Lower lobe of right lung (tissue), 2 donors: ENCODE data around the gene COL9A3. TPM values are rescaled to one million over a fixed set of nuclear protein-coding genes. Genes with fewer than 3 reads are reported as not detected.

Experiments
- ATAC-seq, 2 donors: fragments of 200-7000 bp; cut with Tn5 transposase; one replicate each; pipeline ENCODE4 v1.9.1; 2020 to 2022; ENCODE audit warnings: mild to moderate bottlenecking in 2 of 2, moderate library complexity in 2 of 2
- DNase-seq: peaks from one replicate; pipeline ENCODE4 v3.0.0-alpha.2; 2020
- H3K27ac ChIP-seq: fragments of 200-600 bp; one replicate; pipeline ENCODE4 v1.8.0; 2022
- H3K27me3 ChIP-seq: fragments of 200-600 bp; one replicate; pipeline ENCODE4 v1.8.0; 2022; ENCODE audit warnings: low read depth
- H3K36me3 ChIP-seq: fragments of 200-600 bp; one replicate; pipeline ENCODE4 v1.8.0; 2022; ENCODE audit warnings: mild to moderate bottlenecking
- H3K4me1 ChIP-seq: fragments of 200-600 bp; one replicate; pipeline ENCODE4 v1.8.0; 2022
- H3K4me3 ChIP-seq: fragments of 200-600 bp; one replicate; pipeline ENCODE4 v1.8.0; 2022; ENCODE audit warnings: mild to moderate bottlenecking
- H3K9me3 ChIP-seq: fragments of 200-600 bp; one replicate; pipeline ENCODE4 v1.8.0; 2022
- CTCF ChIP-seq: fragments of 200-600 bp; IDR thresholded peaks from one replicate; pipeline ENCODE4 v1.8.0; 2022; ENCODE audit warnings: antibody characterized with exemption, mild to moderate bottlenecking
- intact Hi-C: fragments of 100-400 bp; cut with DNase I; formaldehyde crosslinking; loops from one replicate; pipeline ENCODE4 v1.11.0; 2022
- total RNA-seq: library from RNA; stranded (reverse); fragmentation: NEBNext Ultra II Directional; extraction: Animal tissue kit (Norgen Biotek cat#: 25700); gene quantifications from one replicate; pipeline ENCODE4 v1.2.1, GENCODE V29; 2021
- donor health status: DM: no; HTN: yes; CAD: no; lungs with severe emphysema.

Gene COL9A3
- total RNA-seq, 1 donor from 2014 or later: 0.89 TPM

DNA sequence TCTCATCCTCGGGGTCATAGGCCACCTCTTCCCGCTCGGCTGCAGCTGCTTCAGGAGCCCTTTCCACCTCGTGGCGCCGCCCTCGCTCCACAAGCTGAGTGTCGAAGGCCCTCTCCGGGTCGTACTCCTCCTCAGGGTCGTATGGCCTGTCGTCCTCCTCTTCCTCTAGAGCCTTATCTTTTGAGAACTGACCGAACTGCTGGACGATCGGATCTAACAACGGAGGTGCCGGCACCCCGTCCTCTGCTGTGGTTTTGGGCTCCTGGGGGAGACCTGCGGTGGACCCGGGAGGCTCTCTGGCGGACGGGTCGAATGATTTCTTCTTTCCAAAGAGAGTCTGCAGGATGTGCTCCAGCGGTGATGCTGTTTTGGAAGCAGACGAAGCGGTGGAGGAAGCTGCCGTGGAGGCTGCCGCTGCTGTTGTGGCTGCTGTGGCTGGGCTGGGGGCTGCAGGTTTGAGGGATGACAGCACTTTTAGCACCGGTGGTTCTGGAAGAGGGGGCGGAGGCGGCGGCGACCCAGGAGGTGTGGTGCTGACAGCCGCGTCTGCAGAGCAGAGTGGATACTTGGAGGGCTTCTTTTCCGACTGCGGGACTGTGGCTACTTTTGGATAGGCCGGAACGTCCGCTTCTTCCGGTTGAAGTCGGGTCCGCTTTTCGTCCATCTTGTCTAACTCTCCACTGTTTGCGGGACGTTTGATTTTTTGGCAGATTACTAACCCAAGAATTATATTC lies 65.0 kb downstream of the COL9A3 start:
- H3K36me3 ChIP-seq: peaks cover 31% of the 10 kb centered on the region

GRCh38 chr20:62882426-62882825 lies 65.6 kb downstream of the COL9A3 start:
- no peak for TF ChIP-seq CTCF
- intact Hi-C loops: no loop called here
- Histone ChIP-seq H3K27ac (no peak overlapping the region), H3K9me3 (no peaks in the 10 kb centered on the region), H3K4me1 (peaks cover 3% of the 10 kb centered on the region), H3K27me3 (no peaks in the 10 kb centered on the region), H3K36me3 (peaks cover 37% of the 10 kb centered on the region), H3K4me3 (no peak overlapping the region)
- DNase-seq (no peak), ATAC-seq (no peak)

More for the DNA sequence above, 65.0 kb downstream of the COL9A3 start:
- Histone ChIP-seq H3K27me3 (no peaks in the 10 kb centered on the region), H3K4me3 (no peak overlapping the region), H3K4me1 (peaks cover 9% of the 10 kb centered on the region), H3K9me3 (no peaks in the 10 kb centered on the region), H3K27ac (no peak overlapping the region)
- ATAC-seq (no peak), DNase-seq (no peak)
- TF ChIP-seq CTCF: no peak
- intact Hi-C loops: no loop called here

- DNase-seq: no peak
- intact Hi-C loops: no loop called here
- no peaks in the 10 kb centered on the region for H3K9me3 ChIP-seq
- no peak for TF ChIP-seq CTCF
- no peak overlapping the region for H3K27ac ChIP-seq
- no peak overlapping the region for H3K4me3 ChIP-seq
- H3K36me3 ChIP-seq: peaks cover 58% of the 10 kb centered on the region
- no peak for ATAC-seq
- H3K4me1 ChIP-seq: no peaks in the 10 kb centered on the region
- no peaks in the 10 kb centered on the region for H3K27me3 ChIP-seq
Measured at GRCh38 chr20:62884556-62884955, 67.7 kb downstream of the COL9A3 start.

GRCh38 chr20:62885046-62885895 lies 68.4 kb downstream of the COL9A3 start:
- Histone ChIP-seq H3K4me1 (no peaks in the 10 kb centered on the region), H3K27me3 (no peaks in the 10 kb centered on the region), H3K4me3 (no peak overlapping the region), H3K9me3 (no peaks in the 10 kb centered on the region), H3K36me3 (peaks cover 63% of the 10 kb centered on the region), H3K27ac (no peak overlapping the region)
- DNase-seq (no peak), ATAC-seq (no peak)
- intact Hi-C loops: no loop called here
- TF ChIP-seq CTCF: no peak

DNA sequence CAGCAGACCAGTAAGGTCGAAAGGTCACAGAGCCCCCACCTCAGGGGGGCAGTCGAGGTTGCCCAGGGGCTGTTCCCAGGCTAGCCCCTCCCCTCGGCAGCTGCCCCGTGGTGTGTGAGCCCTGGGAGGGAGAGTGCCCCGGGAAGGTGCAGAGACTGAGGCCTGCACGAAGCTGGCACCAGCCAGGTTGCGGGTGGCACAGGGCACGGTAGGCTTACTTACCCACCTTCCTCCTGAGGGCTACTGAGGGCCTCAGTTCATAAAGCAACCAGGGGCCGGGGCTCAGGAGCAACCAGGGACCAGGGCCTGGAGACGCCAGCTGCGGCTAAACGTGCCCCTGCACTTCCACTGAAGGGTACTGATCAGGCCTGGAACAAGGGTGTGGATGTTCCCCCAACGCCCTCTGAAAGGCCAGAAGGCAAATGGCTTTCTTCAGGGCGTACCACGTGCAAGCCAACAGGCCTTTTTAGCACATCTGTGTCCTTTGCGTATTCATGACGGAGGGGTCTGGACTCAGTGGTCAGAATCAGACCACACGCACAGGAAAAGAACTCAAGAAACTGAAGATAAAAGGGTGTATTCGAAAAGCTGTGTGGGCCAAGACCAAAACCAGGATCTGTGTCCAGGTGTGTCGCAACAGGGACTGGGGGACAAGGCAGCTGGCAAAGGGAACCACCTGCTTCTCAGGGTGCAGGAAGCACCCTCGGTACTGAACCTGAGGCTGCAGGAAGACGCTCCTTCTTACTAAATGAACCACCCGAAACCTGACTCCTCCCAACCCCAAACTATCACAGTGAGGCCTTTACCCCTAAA lies 69.3 kb downstream of the COL9A3 start:
- Histone ChIP-seq H3K36me3 (peaks cover 63% of the 10 kb centered on the region), H3K27ac (no peak overlapping the region), H3K4me3 (no peak overlapping the region), H3K27me3 (no peaks in the 10 kb centered on the region), H3K9me3 (no peaks in the 10 kb centered on the region), H3K4me1 (no peaks in the 10 kb centered on the region)
- ATAC-seq (no peak), DNase-seq (no peak)
- no peak for TF ChIP-seq CTCF
- intact Hi-C loops: no loop called here
